ENCODE measurements around the gene IGF2R.
A peak's percentile ranks its signal among the peaks of the same experiment; 100 is the strongest.
"Not testable (repeated sequence)": the region's sequence is repeated elsewhere in the genome, so short reads cannot be mapped to it uniquely, and the experiment has no call there.

The IGF2R gene

DNA sequence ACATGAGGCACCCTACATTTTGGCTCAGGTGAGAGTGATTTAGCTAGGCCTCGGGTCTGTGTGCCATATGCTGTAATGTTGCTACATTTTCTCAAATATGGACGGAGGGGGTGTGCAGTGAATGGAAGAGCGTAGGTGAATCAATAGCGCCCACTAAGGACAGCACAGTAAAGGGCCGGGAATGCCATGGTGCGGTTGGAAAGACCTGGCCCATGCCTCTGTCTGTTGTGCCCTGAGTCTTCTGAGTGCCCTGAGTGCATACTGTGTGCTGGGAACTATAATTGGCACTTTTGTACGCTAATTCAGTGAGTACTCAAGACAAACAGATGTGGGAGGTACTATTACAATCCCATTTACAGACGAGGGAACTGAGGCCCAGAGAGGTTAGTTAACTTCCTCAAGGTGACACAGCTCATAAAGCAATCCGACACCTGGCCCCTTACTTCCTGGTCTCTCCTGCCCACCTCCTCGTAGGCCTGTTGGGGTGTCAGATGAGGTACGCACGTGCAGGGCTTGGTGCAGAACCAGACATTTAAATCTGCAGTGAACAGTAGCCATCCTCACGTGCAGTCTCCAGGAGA is 170.0 kb downstream of the IGF2R start:
- no peak for DNase-seq (ENCODE audit: low read depth)

GRCh38 chr6:160139420-160139851 is 170.6 kb downstream of the IGF2R start:
- peak; percentile 60 for DNase-seq (ENCODE audit: low read depth)

DNA sequence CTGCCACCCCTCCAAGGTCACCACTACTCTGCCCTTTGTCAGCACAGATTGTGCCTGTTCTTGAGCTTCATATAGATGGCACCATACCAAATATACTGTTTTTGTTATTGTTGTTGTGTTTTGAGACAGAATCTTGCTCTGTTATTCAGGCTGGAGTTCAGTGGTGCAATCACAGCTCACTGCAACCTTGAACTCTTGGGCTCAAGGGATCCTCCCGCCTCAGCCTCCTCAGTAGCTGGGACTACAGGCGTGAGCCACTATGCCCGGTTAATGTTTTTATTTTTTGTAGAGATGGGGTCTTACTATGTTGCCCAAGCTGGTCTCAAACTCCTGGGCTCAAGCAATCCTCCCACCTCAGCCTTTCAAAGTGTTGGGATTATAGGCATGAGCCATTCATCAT is 171.6 kb downstream of the IGF2R start:
- DNase-seq (ENCODE audit: low read depth) = not testable (repeated sequence)

GRCh38 chr6:160141001-160141726 is 172.3 kb downstream of the IGF2R start:
- DNase-seq (ENCODE audit: low read depth) = peak; percentile 12

DNA sequence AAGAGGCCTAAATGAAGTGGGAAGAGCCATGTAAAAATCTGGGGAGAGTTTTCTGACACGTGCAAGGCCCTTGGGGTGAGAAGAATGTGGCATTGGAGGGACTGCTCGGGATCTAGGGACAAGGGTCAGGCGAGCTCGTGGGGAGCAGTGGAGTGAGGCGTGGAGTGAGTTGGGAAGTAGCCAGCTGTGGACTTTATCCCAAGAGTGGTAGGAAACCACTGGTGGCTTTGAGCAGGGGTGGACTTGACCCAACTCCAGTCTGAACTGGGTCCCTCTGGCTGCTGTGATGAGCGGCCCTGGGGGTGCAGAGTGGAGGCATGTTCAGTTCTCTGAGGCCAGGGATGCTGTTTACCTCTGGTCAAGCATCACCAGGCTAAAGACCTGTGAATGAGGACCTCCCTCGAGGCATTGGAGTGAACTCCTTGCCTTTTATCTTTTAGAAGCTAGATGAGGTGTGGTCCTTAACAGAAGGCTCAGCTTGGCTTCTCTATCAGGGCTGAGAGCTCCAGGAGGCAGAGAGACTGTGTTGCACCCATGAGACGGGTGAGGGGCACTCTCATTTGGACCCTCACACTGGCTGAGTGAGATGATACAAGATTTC is 173.3 kb downstream of the IGF2R start:
- DNase-seq (ENCODE audit: low read depth) = no peak

DNA sequence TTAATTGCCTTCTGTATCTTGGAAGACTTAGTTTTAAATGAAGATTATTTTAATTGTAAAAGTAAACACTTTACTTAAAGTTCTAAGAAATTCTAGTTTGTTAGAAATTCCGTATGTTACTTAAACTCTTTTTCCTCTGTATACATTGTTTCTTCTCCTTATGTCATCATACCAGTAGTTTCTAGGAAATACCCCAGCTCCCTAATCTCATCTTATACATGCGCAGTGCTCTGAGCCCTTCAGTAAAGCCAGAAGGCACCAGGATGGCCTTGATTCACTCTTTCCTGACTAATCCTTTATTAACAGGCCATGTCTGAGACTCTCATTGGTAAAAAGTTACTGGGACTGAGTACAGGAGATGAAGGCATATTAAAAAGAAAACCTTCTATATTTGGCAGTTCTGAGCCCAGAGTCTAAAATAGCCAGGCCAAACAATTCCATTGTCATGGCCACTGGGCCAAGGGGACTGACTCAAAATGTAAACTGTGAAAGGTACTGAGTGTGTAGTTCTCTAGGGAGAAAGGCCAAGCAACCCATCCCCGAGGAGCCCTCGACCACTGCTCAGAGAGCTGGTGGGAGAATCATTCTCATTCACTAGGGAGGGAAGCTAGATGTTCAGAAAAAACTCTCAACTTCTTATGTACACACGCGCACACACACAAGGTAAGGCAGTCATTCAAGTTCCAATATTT is 177.7 kb downstream of the IGF2R start:
- no peak for DNase-seq (ENCODE audit: low read depth)

DNA sequence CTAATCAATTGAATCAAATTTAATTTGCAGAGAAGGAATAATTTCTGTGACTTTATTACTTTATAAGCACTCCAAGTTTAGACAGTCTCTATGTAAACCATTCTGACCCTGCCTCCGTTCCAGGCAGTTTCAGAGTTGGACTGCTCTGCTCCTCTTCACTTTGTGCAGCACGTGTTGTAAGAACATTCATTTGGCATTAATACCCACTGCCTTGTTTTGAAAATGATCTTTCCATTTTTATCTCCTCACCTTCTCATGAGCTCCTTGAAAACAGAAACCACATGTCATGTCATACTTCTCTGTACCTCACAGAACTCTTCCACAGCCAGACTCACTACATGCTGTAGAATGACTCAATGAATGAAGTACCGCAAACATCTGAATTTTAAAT is 178.3 kb downstream of the IGF2R start:
- no peak for DNase-seq (ENCODE audit: low read depth)

DNA sequence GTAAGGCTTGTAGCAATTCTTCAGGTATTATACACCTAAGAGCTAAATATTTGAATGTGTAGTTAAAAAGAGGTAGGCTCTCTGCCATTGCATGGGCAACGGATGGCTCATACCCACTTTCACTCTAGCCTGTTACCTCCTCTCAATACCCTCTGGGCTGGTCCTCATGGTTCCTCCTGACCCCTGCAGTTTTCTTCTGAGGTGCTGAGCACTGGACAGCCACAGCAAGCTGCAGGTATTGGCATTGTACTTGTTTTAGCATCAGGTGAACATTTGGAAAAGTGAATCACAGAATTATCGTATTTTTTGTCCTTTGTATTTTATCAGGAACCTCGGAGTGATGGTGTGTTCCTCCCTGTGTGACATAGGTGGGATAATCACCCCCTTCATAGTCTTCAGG is 185.6 kb downstream of the IGF2R start:
- DNase-seq (ENCODE audit: low read depth) = no peak

DNA sequence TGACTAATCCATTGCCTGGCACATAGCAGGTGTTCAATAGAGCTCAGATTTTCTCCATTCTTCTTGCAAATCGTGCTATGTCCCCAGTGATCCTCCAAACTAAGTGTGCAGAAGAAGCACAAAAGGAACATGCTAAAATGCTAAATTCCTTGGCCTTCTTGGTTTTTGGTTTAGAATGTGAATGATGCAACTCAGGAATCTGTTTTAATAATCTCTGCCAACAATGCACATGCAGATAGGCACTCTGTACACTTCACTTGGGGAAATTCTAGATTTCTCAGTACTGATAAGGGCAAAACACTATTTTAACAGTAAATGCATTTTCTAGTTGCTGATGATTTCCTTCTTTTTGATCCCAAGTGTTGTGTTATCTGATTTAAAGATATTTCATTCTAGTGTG is 188.0 kb downstream of the IGF2R start:
- DNase-seq (ENCODE audit: low read depth) = no peak

DNA sequence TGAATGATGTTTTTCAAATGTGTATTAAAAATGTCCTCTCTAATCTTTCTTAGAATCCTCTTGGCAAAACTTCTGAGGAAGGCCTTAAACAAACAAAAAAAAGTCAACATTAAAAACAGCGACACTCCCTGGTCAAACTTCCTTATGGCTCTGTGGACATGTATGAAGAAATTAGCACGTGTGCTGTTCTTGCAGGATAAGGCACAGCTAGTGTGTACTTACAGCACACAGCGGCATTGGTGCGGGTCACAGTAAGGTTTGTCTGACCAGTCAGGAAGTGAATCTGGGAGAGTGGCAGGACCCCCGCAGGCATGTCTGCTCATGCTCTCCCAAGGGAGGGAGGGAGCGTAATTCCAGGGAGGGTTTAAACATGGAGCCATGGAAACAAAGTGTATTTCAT is 191.6 kb downstream of the IGF2R start:
- no peak for DNase-seq (ENCODE audit: low read depth)

All from HS-27A (cell line).